Suprapubic skin (tissue), 4 donors: ENCODE measurements around the gene RIMBP2.

Experiments used
- CTCF ChIP-seq, 2 donors: fragments of 200-600 bp in 1 of 2; fragments of 450-650 bp in 1 of 2; sonication (generic) in 1 of 2; IDR thresholded peaks; one replicate each; pipeline ENCODE4 v1.5.1; 2016 to 2019; ENCODE audit warnings: antibody characterized with exemption in 2 of 2, mild to moderate bottlenecking in 1 of 2, moderate library complexity in 1 of 2
- EP300 ChIP-seq: sonication (generic); formaldehyde crosslinking; IDR thresholded peaks from one replicate; pipeline ENCODE4 v1.6.1; 2017; ENCODE audit warnings: antibody characterized with exemption
- POLR2A ChIP-seq, 2 donors: fragments of 450-650 bp; IDR thresholded peaks; one replicate each; pipeline ENCODE4 v1.6.1; 2017; ENCODE audit warnings: antibody characterized with exemption in 2 of 2, mild to moderate bottlenecking in 2 of 2, moderate library complexity in 2 of 2
- POLR2AphosphoS5 ChIP-seq, 3 donors: sonication (generic); formaldehyde crosslinking; IDR thresholded peaks; one replicate each; pipeline ENCODE4 v1.6.1; 2017; ENCODE audit warnings: antibody characterized with exemption in 3 of 3

DNA sequence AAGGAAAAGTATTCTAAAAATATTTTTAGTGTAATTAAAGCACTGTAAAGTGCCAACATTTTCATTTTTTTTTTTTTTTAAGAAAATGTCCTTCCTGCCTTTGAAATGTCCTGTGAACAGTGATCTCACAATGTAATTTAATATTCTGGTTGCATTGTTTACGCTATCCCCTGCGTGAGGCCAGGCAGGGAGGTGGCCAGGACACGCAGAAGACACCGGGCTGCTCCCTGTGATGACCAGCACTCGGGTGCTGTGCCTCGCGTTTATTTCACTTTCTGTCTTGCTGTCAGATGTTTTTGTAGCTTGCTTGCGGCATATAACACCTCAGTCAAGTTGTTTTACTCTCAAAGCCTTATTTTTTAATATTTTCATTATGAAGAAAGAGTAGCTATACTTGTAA is 359.9 kb downstream of the RIMBP2 start:
- TF ChIP-seq CTCF (IDR thresholded peaks at IDR 0.05) (no peak), EP300 (no peak), POLR2AphosphoS5 (IDR thresholded peaks at IDR 0.05) (no peak), POLR2A (IDR thresholded peaks at IDR 0.05) (no peak)
